HG02973 (cell line): ENCODE measurements around the gene SLC22A25.
"Not testable (repeated sequence)": the region's sequence is repeated elsewhere in the genome, so short reads cannot be mapped to it uniquely, and the experiment has no call there.

Source experiments
- ATAC-seq: cut with Tn5 transposase; IDR thresholded peaks from one replicate; pipeline ENCODE4 v1.9.1; 2021; ENCODE audit warnings: moderate library complexity; ENCODE audit not compliant: unreplicated experiment

Gene SLC22A25

GRCh38 chr11:63243533-63243932 lies at the start of gene SLC22A25:
SLC22A25 (minus strand) TSS chr11:63243599; CDS start chr11:63229652, 13,947 bp downstream.
- no peak for ATAC-seq

GRCh38 chr11:63290285-63290684 lies 46.9 kb upstream of the SLC22A25 start:
- no peak for ATAC-seq

- ATAC-seq: no peak
Observed at GRCh38 chr11:63289658-63290057, 46.3 kb upstream of the SLC22A25 start.

GRCh38 chr11:63282579-63282978 lies 39.2 kb upstream of the SLC22A25 start:
- no peak for ATAC-seq

- ATAC-seq: no peak
Observed at GRCh38 chr11:63280920-63281319, 37.5 kb upstream of the SLC22A25 start.

GRCh38 chr11:63277345-63277943 lies 34.0 kb upstream of the SLC22A25 start:
- ATAC-seq: no peak

- ATAC-seq: no peak
Observed at GRCh38 chr11:63274776-63275175, 31.4 kb upstream of the SLC22A25 start.

- no peak for ATAC-seq
Observed at GRCh38 chr11:63273685-63274084, 30.3 kb upstream of the SLC22A25 start.

GRCh38 chr11:63262547-63262946 lies 19.1 kb upstream of the SLC22A25 start:
- ATAC-seq: no peak

- ATAC-seq: no peak
Observed at GRCh38 chr11:63251312-63251711, 7.9 kb upstream of the SLC22A25 start.

- ATAC-seq: no peak
Observed at GRCh38 chr11:63250162-63251050, 7.0 kb upstream of the SLC22A25 start.

GRCh38 chr11:63248966-63249365 lies 5.6 kb upstream of the SLC22A25 start:
- ATAC-seq: no peak

GRCh38 chr11:63247237-63248002 lies 4.0 kb upstream of the SLC22A25 start:
- not testable (repeated sequence) for ATAC-seq

- no peak for ATAC-seq
Observed at GRCh38 chr11:63246045-63246444, 2.6 kb upstream of the SLC22A25 start.

- ATAC-seq: no peak
Observed at GRCh38 chr11:63244862-63245261, 1.5 kb upstream of the SLC22A25 start.

GRCh38 chr11:63242089-63242781 lies 1.2 kb downstream of the SLC22A25 start:
- no peak for ATAC-seq

- ATAC-seq: no peak
Observed at GRCh38 chr11:63240791-63241379, 2.5 kb downstream of the SLC22A25 start.

GRCh38 chr11:63240098-63240497 lies 3.3 kb downstream of the SLC22A25 start:
- ATAC-seq: no peak

- no peak for ATAC-seq
Observed at GRCh38 chr11:63239254-63239653, 4.1 kb downstream of the SLC22A25 start.

- no peak for ATAC-seq
Observed at GRCh38 chr11:63237413-63237812, 6.0 kb downstream of the SLC22A25 start.
